ENCODE data around the gene KLHL2.

GRCh38 chr4:165369522-165369921, 162.2 kb downstream of the KLHL2 start:
- TF ChIP-seq, protein P1, sequence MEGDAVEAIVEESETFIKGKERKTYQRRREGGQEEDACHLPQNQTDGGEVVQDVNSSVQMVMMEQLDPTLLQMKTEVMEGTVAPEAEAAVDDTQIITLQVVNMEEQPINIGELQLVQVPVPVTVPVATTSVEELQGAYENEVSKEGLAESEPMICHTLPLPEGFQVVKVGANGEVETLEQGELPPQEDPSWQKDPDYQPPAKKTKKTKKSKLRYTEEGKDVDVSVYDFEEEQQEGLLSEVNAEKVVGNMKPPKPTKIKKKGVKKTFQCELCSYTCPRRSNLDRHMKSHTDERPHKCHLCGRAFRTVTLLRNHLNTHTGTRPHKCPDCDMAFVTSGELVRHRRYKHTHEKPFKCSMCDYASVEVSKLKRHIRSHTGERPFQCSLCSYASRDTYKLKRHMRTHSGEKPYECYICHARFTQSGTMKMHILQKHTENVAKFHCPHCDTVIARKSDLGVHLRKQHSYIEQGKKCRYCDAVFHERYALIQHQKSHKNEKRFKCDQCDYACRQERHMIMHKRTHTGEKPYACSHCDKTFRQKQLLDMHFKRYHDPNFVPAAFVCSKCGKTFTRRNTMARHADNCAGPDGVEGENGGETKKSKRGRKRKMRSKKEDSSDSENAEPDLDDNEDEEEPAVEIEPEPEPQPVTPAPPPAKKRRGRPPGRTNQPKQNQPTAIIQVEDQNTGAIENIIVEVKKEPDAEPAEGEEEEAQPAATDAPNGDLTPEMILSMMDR (IDR thresholded peaks at IDR 0.05) = no peak
- no peak for TF ChIP-seq POLR2A (IDR thresholded peaks at IDR 0.05)

Measured in body of pancreas (tissue), 4 donors.